ENCODE data around the gene PEX5L. TPM values are rescaled to one million over a fixed set of nuclear protein-coding genes. Genes with fewer than 3 reads are reported as not detected.

Gene PEX5L
- total and polyA plus RNA-seq, 2 donors (not counting 1 experiment from before 2014, with no cell fraction given): not detected

- no peaks in the 10 kb centered on the region for H3K4me1 ChIP-seq (ENCODE audit: control insufficient read depth in 2 of 2, insufficient read depth in 2 of 2, low read length in 2 of 2)
- H3K4me1 Mint-ChIP-seq: no peaks in the 10 kb centered on the region
- no peak overlapping the region for H3K27ac ChIP-seq (ENCODE audit: low read length in 2 of 2)
- intact Hi-C loops (cut with micrococcal nuclease): no loop called here
- no peak overlapping the region for H3K4me2 ChIP-seq (replicated peaks; ENCODE audit: low read depth, low read length, poor library complexity, severe bottlenecking)
- H3K4me3 Mint-ChIP-seq: no peak overlapping the region
- no peaks in the 10 kb centered on the region for H3K36me3 ChIP-seq (replicated peaks in 1 of 2; ENCODE audit: control extremely low read depth in 1 of 2, control insufficient read depth in 1 of 2, extremely low read depth in 1 of 2, insufficient read depth in 2 of 2, low read length in 1 of 2)
- ChIA-PET CTCF (no interaction called here), POLR2A (no interaction called here)
- ATAC-seq (ENCODE audit: low read depth) (no peak), DNase-seq (no peak)
- TF ChIP-seq EZH2 (IDR thresholded peaks at IDR 0.05; ENCODE audit: borderline replicate concordance, insufficient read depth, low read depth, low read length, poor library complexity, severe bottlenecking) (no peak), CTCF (IDR thresholded peaks at IDR 0.05) (no peak)
- H3K9me3 Mint-ChIP-seq (ENCODE audit: insufficient read depth): no peaks in the 10 kb centered on the region
- peaks cover 13% of the 10 kb centered on the region for H3K27me3 Mint-ChIP-seq
- H3K9ac ChIP-seq (ENCODE audit: low read length): no peak overlapping the region
- no peaks in the 10 kb centered on the region for H3K79me2 ChIP-seq (ENCODE audit: control insufficient read depth, insufficient read depth, low read length)
- no peaks in the 10 kb centered on the region for H4K20me1 ChIP-seq (ENCODE audit: control insufficient read depth, insufficient read depth, low read length, poor library complexity, severe bottlenecking)
- H3K27me3 ChIP-seq (replicated peaks in 1 of 4; ENCODE audit: control extremely low read depth in 1 of 4, control insufficient read depth in 3 of 4, insufficient read depth in 4 of 4, low read length in 3 of 4): peaks cover 0 to 2% (median 0%) of the 10 kb centered on the region in 4 experiments
- no peak overlapping the region for H2AFZ ChIP-seq (ENCODE audit: insufficient read depth, low read depth, low read length, poor library complexity, severe bottlenecking)
- no peak overlapping the region for H3K4me3 ChIP-seq (ENCODE audit: control extremely low read depth in 1 of 5, extremely low read depth in 1 of 5, insufficient read depth in 1 of 5, low read depth in 2 of 5, low read length in 4 of 5)
- 87% methylated on average over 2 of the region's 4 CpGs for WGBS (ENCODE audit: insufficient coverage)
- no peak overlapping the region for H3K27ac Mint-ChIP-seq
- no peaks in the 10 kb centered on the region for H3K9me3 ChIP-seq (ENCODE audit: control extremely low read depth in 1 of 3, control insufficient read depth in 2 of 3, insufficient read depth in 1 of 3, low read length in 2 of 3)
Measured at GRCh38 chr3:179973931-179974361, 62.8 kb downstream of the PEX5L start.

GRCh38 chr3:179972881-179973423 is 63.8 kb downstream of the PEX5L start:
- H3K27me3 ChIP-seq (replicated peaks in 1 of 4; ENCODE audit: control extremely low read depth in 1 of 4, control insufficient read depth in 3 of 4, insufficient read depth in 4 of 4, low read length in 3 of 4): peaks cover 0 to 2% (median 0%) of the 10 kb centered on the region in 4 experiments
- no peaks in the 10 kb centered on the region for H3K4me1 Mint-ChIP-seq
- H2AFZ ChIP-seq (ENCODE audit: insufficient read depth, low read depth, low read length, poor library complexity, severe bottlenecking): no peak overlapping the region
- H3K9ac ChIP-seq (ENCODE audit: low read length): no peak overlapping the region
- H3K27ac Mint-ChIP-seq: no peak overlapping the region
- no peaks in the 10 kb centered on the region for H4K20me1 ChIP-seq (ENCODE audit: control insufficient read depth, insufficient read depth, low read length, poor library complexity, severe bottlenecking)
- H3K9me3 ChIP-seq (ENCODE audit: control extremely low read depth in 1 of 3, control insufficient read depth in 2 of 3, insufficient read depth in 1 of 3, low read length in 2 of 3): no peaks in the 10 kb centered on the region
- DNase-seq (no peak), ATAC-seq (ENCODE audit: low read depth) (no peak)
- H3K27me3 Mint-ChIP-seq: peaks cover 17% of the 10 kb centered on the region
- no peaks in the 10 kb centered on the region for H3K4me1 ChIP-seq (ENCODE audit: control insufficient read depth in 2 of 2, insufficient read depth in 2 of 2, low read length in 2 of 2)
- H3K36me3 ChIP-seq (replicated peaks in 1 of 2; ENCODE audit: control extremely low read depth in 1 of 2, control insufficient read depth in 1 of 2, extremely low read depth in 1 of 2, insufficient read depth in 2 of 2, low read length in 1 of 2): no peaks in the 10 kb centered on the region
- no peak overlapping the region for H3K4me3 Mint-ChIP-seq
- POLR2A ChIA-PET: no interaction called here
- H3K27ac ChIP-seq (ENCODE audit: low read length in 2 of 2): no peak overlapping the region
- no peaks in the 10 kb centered on the region for H3K9me3 Mint-ChIP-seq (ENCODE audit: insufficient read depth)
- no CpG with 5 or more reads among the region's 2 CpGs for WGBS (ENCODE audit: insufficient coverage)
- no peak overlapping the region for H3K4me3 ChIP-seq (ENCODE audit: control extremely low read depth in 1 of 5, extremely low read depth in 1 of 5, insufficient read depth in 1 of 5, low read depth in 2 of 5, low read length in 4 of 5)
- TF ChIP-seq CTCF (IDR thresholded peaks at IDR 0.05) (no peak), EZH2 (IDR thresholded peaks at IDR 0.05; ENCODE audit: borderline replicate concordance, insufficient read depth, low read depth, low read length, poor library complexity, severe bottlenecking) (no peak)
- no peak overlapping the region for H3K4me2 ChIP-seq (replicated peaks; ENCODE audit: low read depth, low read length, poor library complexity, severe bottlenecking)
- intact Hi-C loops (cut with micrococcal nuclease): no loop called here
- CTCF ChIA-PET: no interaction called here
- no peaks in the 10 kb centered on the region for H3K79me2 ChIP-seq (ENCODE audit: control insufficient read depth, insufficient read depth, low read length)
